ENCODE measurements around the gene NARF.

DNA sequence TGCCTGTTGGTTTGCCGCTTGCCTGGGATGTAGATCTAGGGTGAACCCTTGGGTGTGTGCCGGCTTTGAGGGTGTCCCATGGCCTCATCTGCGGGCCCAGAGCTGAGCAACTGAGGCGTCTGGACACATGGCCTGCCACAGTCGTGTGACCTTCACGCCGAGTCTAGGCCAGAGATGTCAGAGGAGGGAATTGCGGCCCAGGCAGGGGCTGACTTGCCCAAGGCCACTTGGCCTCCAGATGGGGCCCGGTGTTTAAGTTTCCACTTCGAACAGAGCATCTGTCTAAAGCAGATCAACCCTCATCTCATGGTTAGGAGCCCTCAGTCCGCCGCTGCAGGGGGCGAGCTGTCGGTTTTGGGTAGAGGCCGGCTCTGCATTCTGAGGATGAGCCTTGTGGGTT lies 33.0 kb downstream of the NARF start:
- TF ChIP-seq POLR2A (IDR thresholded peaks at IDR 0.05), result no peak
- TF ChIP-seq, protein P1, sequence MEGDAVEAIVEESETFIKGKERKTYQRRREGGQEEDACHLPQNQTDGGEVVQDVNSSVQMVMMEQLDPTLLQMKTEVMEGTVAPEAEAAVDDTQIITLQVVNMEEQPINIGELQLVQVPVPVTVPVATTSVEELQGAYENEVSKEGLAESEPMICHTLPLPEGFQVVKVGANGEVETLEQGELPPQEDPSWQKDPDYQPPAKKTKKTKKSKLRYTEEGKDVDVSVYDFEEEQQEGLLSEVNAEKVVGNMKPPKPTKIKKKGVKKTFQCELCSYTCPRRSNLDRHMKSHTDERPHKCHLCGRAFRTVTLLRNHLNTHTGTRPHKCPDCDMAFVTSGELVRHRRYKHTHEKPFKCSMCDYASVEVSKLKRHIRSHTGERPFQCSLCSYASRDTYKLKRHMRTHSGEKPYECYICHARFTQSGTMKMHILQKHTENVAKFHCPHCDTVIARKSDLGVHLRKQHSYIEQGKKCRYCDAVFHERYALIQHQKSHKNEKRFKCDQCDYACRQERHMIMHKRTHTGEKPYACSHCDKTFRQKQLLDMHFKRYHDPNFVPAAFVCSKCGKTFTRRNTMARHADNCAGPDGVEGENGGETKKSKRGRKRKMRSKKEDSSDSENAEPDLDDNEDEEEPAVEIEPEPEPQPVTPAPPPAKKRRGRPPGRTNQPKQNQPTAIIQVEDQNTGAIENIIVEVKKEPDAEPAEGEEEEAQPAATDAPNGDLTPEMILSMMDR (IDR thresholded peaks at IDR 0.05), result no peak
